T47D (cell line): ENCODE data around the gene TOP1.

ENCODE experiments used
- DNase-seq, 2 experiments: peaks; one replicate each; pipeline versions ENCODE4 v3.0.0 to v3.0.0-alpha.2; 2011 to 2012; ENCODE audit warnings: low read depth in 1 of 2, low spot score in 1 of 2
- JUND ChIP-seq: IDR thresholded peaks from 2 replicates; pipeline ENCODE4 v1.6.1; 2012; ENCODE audit warnings: low read depth
- in situ Hi-C: cut with HindIII; loops from 2 replicates; pipeline ENCODE4 v1.10.0; 2016; ENCODE audit warnings: low sequenced_read_pairs, low pct_unique_long_range_greater_than_20kb

The TOP1 gene

DNA sequence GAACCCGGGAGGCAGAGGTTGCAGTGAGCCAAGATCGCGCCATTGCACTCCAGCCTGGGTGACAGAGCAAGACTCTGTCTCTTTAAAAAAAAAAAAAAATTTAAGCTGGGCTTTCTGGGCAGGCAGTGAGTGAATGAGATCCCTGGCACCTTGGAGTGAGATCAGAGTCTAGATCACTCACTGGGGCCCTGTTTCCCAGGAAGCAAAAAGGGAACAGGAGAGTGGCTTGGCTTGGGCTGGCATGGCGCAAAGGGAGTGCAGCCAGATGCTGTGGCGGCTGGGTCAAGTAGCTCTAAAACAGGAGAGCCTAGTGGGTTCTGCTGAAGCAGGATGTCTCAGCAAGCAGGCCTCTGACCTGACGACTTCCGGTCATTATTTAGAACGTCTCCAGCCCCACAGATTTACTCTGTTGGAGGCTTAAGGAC, 119.2 kb downstream of the TOP1 start:
- in situ Hi-C loops = no loop called here
- no peak for DNase-seq
- TF ChIP-seq JUND = no peak

DNA sequence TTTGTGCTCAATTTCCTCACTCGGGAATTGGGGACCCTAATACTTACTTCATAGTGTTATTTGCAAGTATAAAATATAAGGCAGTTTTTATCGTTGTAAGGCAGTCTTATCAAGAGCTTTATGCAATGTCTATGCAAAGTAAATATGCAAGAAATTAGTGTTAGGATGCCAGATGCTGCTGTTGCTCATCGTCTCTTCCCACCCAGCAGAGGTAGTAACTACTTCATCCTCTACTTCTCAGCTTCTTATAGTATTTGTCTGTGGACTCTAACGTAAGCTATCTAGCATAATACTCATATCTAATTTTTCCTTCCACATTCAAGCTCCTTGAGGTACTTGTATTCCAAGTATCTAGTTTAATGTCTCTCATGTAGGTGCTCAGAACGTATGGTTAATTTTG, 120.3 kb downstream of the TOP1 start:
- no peak for DNase-seq
- in situ Hi-C loops = no loop called here
- no peak for TF ChIP-seq JUND

DNA sequence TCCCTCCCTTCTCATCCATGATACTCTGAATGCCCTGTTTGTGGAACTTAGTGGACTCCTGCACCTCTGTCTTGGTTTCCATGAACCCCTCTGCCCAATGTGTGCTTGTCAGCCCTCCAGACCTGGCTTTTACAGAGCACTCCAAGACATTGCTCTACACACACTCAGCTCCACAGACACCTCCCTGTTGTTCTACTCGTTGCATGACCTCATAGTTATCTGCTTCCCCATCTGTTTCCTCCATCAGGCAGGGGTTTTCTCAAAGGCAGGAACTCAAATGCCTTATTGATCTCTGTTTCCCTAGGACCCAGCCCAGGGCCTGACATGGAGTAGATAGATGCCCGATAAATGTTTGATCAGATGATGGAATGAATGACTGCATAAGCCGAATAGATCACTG, 122.0 kb downstream of the TOP1 start:
- in situ Hi-C loops = no loop called here
- TF ChIP-seq JUND = no peak
- DNase-seq = no peak

DNA sequence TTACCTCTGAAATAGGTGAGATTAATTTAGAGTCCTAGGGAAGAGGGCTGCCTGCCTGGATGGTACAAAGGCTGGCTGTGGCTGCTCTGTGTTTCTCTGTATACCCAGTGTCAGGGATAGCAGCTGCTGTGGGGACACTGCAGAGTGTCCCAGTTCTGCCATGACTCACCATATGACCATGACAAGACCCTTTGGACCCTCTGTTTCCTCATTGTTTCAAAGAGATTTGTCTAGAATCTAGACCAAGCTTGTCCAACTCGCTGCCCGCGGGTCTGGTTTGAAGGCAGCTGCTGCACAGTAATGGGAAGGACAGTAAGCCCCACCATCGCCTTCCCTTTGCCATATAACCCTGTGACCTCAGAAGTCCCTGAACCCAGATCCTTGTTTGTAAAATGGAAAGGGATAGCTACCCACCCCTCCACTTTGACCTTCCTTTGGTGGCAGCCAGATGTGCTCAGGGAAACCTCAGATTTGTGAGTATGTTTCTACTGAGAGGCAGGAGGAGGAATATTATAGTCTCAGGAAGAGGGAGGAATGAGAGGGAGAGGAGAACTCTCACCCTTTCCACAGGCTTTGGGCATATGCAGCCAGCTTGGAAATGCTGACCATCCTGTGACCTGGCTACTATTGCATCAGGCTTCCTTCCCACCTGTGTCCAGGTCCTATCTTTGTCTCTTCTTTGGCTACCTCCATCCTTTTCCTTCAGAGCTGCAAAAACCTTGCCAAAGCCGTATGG, 122.7 kb downstream of the TOP1 start:
- DNase-seq = no peak
- no peak for TF ChIP-seq JUND
- in situ Hi-C loops = no loop called here

DNA sequence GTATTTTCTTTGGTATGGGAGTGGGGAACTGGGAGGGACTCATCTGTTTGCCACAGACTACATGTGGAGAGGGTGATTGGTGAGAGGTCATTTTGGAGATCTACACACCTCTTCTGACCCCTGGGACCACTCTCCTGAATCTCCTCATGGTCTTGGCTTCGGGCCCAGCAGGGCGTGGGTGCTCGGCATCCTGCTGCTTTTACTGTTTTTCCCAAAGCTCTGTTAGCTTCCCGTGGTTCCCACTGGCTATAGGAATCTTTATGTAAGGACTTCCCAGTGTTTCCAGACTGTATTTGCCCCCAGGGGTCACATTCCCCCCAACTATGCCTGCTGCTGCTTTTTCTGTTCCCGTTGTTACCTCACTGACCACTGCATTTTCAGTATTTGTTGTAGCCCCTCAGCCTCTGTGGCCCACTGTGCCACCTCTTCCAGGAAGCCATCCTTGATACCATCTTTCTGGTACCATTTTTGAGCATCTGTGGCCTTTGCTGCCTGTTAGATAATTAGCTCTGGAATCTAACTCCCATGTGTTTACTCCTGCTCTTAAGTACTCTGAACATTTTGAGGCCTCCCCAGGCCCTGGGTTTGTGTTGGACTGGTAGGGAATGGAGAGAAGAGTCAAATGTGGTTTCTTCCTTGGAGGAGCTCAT, 123.6 kb downstream of the TOP1 start:
- in situ Hi-C loops = no loop called here
- DNase-seq = no peak
- TF ChIP-seq JUND = no peak

DNA sequence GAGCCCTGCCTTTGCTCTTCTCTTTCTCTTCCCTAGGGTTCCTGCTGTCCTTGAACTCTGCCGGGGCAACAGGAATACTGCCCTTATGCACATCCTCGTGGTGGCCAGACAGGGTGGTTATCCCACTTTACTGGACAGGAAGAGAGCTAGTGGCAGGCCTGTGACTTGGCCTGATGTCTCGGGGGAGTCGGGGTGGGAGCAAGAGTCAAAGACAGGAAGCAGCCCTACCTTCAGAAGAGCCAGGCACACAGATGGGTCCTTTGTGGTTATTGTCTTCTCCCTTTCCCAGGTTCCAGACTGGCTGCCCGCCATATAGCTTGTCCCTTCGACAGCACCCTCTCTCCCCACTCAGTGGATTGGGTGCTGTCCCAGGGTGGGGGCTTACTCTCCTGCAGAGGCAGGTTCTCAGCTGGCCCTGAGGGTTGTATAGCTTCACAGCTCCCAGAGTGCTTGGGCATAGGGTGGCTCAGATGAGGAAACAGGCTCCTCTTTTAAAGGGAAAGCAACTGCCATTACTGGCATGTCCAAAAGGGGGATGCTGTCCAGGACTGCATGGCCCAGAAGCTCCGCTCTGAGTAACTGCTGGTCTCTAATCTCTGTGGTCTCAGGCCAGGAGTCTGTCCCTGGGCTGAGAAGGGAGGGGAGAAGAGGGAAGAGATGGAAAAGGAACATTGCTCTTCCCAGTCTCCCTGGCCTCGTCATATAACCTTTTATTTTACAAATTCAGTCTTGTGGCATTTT, 126.0 kb downstream of the TOP1 start:
- in situ Hi-C loops = no loop called here
- no peak for TF ChIP-seq JUND
- no peak for DNase-seq

DNA sequence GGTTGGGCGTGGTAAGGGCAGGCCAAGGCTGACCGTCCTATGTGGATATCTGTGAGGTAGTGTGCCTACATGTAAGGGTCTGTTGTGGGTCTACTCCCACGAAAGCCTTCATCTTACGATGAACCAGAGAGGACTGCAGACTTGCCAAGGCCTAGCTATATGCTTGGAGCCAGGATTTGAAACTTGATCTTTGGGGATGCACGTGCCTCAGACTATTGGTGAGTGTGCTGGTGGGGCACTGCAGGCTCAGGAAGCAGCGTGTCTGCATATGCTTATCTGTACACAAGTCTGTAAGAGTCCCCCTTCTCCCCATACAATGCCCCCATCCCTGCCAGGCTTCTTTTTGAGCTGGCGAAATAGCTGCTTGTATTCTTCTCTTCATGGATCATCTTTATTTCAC, 126.6 kb downstream of the TOP1 start:
- in situ Hi-C loops = no loop called here
- no peak for TF ChIP-seq JUND
- DNase-seq = no peak

DNA sequence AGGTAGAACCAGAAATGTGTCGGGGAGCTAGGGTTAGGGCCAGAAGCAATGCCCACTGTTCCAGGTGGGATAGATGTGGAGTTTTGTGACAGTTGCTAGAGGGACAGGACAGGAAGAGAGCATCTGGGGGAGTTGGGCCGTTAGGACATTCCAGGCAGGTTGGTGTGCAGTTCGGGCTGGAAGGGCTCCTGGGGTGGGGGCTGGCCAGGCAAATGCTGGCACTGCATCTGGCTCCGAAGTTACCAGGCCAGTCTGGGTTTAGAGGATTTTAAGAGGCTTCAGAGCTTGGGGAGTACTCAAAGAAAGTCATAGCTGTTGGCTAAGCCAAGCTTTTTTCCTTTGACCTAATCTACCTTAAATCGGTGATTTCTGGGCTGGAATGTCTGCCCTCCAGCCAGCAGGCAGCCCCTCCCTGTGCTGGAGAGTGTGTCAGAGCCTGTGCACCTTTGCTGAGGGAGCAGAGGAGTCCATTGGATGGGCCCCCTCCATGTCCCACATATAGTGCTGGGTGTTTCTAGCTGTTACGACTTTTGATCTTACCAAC, 129.5 kb downstream of the TOP1 start:
- in situ Hi-C loops = no loop called here
- no peak for TF ChIP-seq JUND

DNA sequence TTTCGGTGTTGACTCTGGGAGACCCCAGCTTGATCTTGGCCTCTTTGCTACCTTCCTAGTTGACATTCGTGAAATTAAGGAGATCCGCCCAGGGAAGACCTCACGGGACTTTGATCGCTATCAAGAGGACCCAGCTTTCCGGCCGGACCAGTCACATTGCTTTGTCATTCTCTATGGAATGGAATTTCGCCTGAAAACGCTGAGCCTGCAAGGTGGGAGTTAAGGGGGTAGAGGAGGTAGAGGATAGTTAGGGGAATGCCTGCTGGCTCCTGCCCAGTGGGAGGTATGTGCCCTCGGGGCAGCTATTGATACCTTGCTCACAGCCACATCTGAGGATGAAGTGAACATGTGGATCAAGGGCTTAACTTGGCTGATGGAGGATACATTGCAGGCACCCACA, 130.9 kb downstream of the TOP1 start:
- in situ Hi-C loops = no loop called here
- TF ChIP-seq JUND = no peak
- peak in 1 of 2 experiments; percentile 35 for DNase-seq

More for the DNA sequence above, 129.5 kb downstream of the TOP1 start:
- DNase-seq = no peak

DNA sequence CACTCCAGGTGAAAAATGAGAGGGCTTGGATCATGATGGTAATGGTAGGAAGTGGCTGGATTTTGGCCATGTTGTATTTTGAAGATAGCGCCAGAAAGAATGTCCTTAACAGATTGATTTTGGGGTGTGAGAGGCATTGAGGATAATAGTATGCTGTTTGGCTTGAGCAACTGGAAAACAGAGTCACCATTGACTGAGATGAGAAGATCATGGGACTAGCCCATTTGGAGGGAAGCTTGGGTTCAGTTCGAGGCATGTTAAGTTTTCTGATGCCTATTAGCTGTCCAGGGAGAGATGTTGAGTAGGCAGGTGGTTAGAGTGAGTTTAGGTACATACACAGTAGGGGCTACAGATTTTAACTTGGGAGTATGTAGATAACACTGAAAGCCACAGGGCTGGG, 132.1 kb downstream of the TOP1 start:
- in situ Hi-C loops = no loop called here
- no peak for TF ChIP-seq JUND
- no peak for DNase-seq

DNA sequence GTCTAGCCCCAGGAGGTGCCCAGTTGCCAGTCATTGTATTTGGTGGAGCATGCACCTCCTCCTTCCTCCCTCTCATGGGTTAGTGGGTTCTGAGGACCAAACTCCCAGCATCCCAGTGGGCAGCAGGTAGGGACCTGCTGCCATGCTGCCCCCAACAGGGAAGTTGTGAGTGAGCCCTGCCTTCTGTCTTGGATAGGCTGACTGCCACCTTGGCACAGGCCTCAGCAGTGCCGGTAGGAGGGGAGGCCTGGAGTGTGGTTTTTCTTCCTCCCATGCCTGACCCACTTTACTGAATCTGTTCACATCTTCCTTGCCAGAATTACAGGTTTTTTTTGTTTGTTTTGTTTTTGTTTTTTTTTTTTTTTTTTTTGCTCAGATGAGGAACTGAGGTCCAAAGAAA, 133.3 kb downstream of the TOP1 start:
- in situ Hi-C loops = no loop called here
- TF ChIP-seq JUND = no peak
- peak in 1 of 2 experiments; percentile 30 for DNase-seq

DNA sequence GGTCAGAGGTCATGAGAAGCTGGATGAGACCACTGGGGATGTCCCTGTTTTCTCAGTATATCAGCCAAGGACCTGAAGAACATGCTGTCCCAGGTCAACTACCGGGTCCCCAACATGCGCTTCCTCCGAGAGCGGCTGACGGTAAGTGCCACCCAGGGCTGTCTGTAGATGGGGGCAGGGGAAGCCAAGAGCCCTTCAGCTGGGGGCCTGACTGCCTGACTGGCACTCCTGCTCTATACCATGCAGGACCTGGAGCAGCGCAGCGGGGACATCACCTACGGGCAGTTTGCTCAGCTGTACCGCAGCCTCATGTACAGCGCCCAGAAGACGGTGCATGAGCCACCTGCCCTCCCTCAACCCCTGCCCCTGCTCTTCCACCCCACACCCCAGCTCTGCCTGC, 133.8 kb downstream of the TOP1 start:
- TF ChIP-seq JUND = no peak
- DNase-seq = no peak
- in situ Hi-C loops = no loop called here

DNA sequence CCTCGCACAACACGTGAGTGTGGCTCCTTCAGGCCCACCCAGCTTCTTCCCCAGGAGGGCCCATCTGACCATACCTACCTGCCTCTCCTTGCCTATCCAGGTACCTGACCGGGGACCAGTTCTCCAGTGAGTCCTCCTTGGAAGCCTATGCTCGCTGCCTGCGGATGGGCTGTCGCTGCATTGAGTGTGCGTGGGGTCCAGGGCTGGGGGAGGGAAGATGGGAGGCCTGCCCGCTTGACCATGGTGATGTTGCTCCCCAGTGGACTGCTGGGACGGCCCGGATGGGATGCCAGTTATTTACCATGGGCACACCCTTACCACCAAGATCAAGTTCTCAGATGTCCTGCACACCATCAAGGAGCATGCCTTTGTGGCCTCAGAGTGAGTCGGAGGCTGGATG, 135.2 kb downstream of the TOP1 start:
- no peak for DNase-seq
- no peak for TF ChIP-seq JUND
- in situ Hi-C loops = no loop called here
